Uterus (tissue), 2 donors: Measurements from ENCODE around the gene OR51Q1.

ENCODE experiments used
- CTCF ChIP-seq, 4 experiments: fragments of 200-600 bp in 2 of 4; fragments of 450-650 bp in 2 of 4; sonication (generic) in 2 of 4; IDR thresholded peaks; one replicate each; pipeline ENCODE4 v1.5.1; 2016 to 2019; ENCODE audit warnings: antibody characterized with exemption in 4 of 4, mild to moderate bottlenecking in 2 of 4, moderate library complexity in 1 of 4
- POLR2A ChIP-seq, 2 donors: fragments of 450-650 bp; IDR thresholded peaks; one replicate each; pipeline ENCODE4 v1.6.1; 2016; ENCODE audit warnings: antibody characterized with exemption in 2 of 2, mild to moderate bottlenecking in 1 of 2, moderate library complexity in 1 of 2

GRCh38 chr11:5390210-5390609, 31.7 kb upstream of the OR51Q1 start:
- TF ChIP-seq CTCF (IDR thresholded peaks at IDR 0.05) (no peak), POLR2A (IDR thresholded peaks at IDR 0.05) (no peak)
